ENCODE data around the gene LHFPL6.

- TF ChIP-seq SMC3 (IDR thresholded peaks at IDR 0.05) (no peak), POLR2A (IDR thresholded peaks at IDR 0.05; ENCODE audit: low read length) (no peak), RAD21 (conservative IDR thresholded peaks at IDR 0.05 in 1 of 2, IDR thresholded peaks at IDR 0.05 in 1 of 2) (no peak)
These were observed 306.8 kb downstream of the LHFPL6 start for GRCh38 chr13:39296193-39296592.
